HG03520 (cell line): ENCODE data around the gene GAS6.

Experiments
- ATAC-seq: cut with Tn5 transposase; IDR thresholded peaks from one replicate; pipeline ENCODE4 v1.9.1; 2021; ENCODE audit warnings: mild to moderate bottlenecking, moderate library complexity; ENCODE audit not compliant: unreplicated experiment

Gene GAS6

GRCh38 chr13:113825841-113826240 is 38.0 kb downstream of the GAS6 start:
- ATAC-seq: no peak

GRCh38 chr13:113823771-113824170 is 40.1 kb downstream of the GAS6 start:
- no peak for ATAC-seq

GRCh38 chr13:113822956-113823744 is 40.7 kb downstream of the GAS6 start:
- no peak for ATAC-seq

- no peak for ATAC-seq
These were observed 41.6 kb downstream of the GAS6 start for GRCh38 chr13:113822266-113822665.

- ATAC-seq: no peak
These were observed 42.0 kb downstream of the GAS6 start for GRCh38 chr13:113821847-113822246.

- ATAC-seq: no peak
These were observed 42.8 kb downstream of the GAS6 start for GRCh38 chr13:113820813-113821651.

- no peak for ATAC-seq
These were observed 43.9 kb downstream of the GAS6 start for GRCh38 chr13:113819731-113820715.

GRCh38 chr13:113819341-113819730 is 44.5 kb downstream of the GAS6 start:
- no peak for ATAC-seq

- ATAC-seq: no peak
These were observed 45.1 kb downstream of the GAS6 start for GRCh38 chr13:113818700-113819295.

- ATAC-seq: no peak
These were observed 45.8 kb downstream of the GAS6 start for GRCh38 chr13:113817860-113818691.

GRCh38 chr13:113816946-113817859 is 46.7 kb downstream of the GAS6 start:
- ATAC-seq: no peak

- ATAC-seq: no peak
These were observed 47.5 kb downstream of the GAS6 start for GRCh38 chr13:113816254-113816929.

GRCh38 chr13:113815151-113816058 is 48.5 kb downstream of the GAS6 start:
- ATAC-seq: no peak

- ATAC-seq: no peak
These were observed 49.4 kb downstream of the GAS6 start for GRCh38 chr13:113814435-113814821.

- ATAC-seq: no peak
These were observed 50.0 kb downstream of the GAS6 start for GRCh38 chr13:113813749-113814434.

GRCh38 chr13:113813070-113813748 is 50.7 kb downstream of the GAS6 start:
- no peak for ATAC-seq
